CD1c-positive myeloid dendritic cell (primary cell): Measurements from ENCODE around the gene GRIN2C.

Experiments
- DNase-seq: peaks from one replicate; pipeline ENCODE4 v3.0.0-alpha.2; 2016; ENCODE audit errors: extremely low spot score

GRIN2C gene

GRCh38 chr17:74799097-74799496 lies 60.6 kb downstream of the GRIN2C start:
- DNase-seq: no peak

GRCh38 chr17:74798239-74798707 lies 61.4 kb downstream of the GRIN2C start:
- DNase-seq: no peak

GRCh38 chr17:74797824-74798223 lies 61.9 kb downstream of the GRIN2C start:
- DNase-seq: no peak

- DNase-seq: no peak
Measured at GRCh38 chr17:74796866-74797265, 62.8 kb downstream of the GRIN2C start.

- no peak for DNase-seq
Measured at GRCh38 chr17:74796211-74796610, 63.5 kb downstream of the GRIN2C start.

- no peak for DNase-seq
Measured at GRCh38 chr17:74795327-74796020, 64.2 kb downstream of the GRIN2C start.

- DNase-seq: no peak
Measured at GRCh38 chr17:74792586-74793105, 67.0 kb downstream of the GRIN2C start.
